ENCODE measurements around the gene TAF8.

The TAF8 gene

DNA sequence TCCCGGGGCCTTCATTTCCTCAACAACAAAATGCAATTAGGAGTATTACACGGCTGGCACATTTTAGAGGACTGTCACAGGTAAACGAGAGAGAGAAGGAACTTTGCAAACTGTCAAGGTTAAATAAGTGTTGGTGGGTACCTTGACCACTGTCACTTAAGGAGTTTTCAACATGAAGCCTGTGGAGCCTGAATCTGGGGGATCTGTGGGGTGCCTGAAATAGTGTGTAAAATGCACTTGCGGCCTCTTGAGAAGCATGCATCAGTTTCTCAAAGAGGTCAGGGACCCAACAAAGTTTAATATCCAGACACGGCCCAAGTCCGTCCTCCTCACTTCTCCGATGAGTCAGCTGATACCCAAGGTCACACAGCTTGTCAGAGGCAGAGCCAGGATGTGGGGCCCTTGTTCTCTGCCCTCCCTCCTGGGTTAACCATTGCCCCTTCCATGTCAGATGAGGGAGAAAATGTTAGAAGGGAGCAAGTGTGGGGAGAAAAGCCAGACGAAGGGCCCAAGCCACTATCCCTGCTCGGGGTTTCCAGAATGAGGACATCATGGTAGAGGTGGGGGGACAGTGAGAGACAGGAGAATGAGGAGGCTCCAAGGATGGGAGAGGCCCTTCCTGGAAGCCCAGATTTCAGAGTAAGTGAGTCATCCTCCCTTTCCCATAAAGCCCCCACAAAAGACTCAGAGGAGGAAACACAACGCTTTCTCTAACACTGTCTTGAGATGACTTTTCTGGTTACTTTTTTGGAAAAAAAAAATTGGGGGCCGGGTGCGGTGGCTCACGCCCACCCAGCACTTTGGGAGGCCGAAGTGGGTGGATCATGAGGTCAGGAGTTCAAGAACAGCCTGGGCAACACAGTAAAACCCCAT is 49.9 kb downstream of the TAF8 start:
- FAIRE-seq, result no peak

DNA sequence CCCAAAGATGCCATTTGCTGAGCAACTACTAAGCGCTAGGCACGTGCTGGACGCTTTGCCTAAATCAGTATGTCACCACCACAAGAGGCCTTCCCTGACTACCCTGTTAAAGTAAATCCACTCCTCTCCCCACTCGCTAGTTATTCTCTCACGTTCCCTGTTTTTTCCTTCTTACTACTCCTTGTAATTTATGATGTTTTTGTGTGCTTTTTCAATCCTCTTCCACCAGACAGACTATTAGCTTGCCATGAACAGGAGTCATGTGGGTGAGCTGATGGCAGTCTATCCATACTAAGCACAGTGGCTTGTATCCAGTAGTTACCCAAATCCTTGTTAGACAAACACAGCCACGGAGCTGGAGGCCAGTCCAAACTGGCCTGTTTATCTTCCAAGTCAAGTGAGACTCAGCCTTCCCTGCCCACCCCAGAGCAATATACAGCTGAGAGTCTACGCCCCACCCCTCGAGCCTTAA is 50.9 kb downstream of the TAF8 start:
- no peak for FAIRE-seq

DNA sequence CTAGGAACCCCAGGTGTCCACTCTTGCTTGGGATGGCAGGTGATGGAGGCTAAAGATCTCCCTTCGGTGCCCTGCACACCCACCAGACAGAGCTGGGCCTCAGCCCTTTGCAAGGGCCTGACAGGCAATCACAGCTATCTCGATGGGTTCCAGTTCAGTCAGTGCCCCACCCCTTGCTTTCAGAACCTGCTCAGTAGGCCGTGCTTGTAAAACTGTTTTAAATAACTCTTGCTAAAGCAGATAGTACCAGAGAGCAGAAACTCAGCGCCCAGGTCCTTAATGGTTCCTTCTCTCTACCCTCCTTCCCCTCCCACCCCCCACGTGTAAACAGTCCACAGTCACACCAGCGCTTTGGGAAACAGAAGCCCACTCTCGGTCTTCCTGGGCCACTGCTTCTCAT is 52.9 kb downstream of the TAF8 start:
- FAIRE-seq, result no peak

DNA sequence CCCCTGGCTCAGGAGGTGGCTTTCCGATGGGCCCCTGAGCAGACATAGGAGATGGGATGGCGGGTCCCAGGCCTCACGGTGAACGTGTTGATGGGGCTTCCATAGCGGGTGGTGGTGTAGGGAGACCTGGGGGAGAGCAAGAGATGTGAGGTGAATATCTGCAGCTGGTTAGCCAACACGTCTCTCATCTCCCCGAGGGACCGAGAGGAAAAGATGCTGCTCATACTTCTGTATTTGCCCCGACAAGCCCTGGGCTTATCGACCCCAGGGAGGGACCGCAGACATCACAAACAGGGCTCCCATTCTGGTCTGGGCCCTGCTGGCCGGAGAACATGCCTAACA is 53.4 kb downstream of the TAF8 start:
- no peak for FAIRE-seq

DNA sequence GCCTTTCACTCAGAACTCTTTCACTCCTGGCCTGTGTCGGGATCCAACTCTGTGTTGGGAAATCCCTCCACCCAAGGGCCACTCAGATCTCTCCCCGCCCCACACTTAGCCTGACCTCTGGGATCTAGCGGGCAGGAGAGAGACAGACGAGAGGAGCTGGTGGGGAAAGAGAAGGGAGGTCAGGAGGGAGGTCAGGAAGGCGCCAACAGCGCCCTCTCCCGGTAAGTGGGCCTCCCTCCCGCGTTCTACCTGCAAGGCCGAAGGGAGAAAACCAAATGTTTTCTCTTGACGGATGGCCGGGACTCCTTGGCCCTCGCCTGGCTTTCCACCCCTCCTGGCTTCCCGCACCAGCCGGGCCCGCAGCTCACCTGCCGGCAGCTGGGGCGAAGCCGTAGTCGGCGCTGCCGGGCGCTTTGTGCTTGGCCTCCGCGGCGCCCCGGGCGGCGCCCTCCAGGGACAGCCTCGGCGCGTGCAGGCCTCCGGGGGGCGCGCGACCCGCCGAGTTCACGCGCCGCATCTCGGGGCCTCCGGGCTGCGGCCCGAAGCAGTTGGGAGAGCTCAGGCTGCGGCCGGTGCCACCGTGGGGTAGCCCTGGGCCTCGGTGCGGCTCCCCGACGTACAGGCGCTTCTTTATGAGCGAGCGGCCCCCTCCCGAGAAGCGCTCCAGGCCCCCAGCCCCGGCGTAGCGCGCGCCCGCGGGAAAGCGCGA is 53.9 kb downstream of the TAF8 start:
- no peak for FAIRE-seq

DNA sequence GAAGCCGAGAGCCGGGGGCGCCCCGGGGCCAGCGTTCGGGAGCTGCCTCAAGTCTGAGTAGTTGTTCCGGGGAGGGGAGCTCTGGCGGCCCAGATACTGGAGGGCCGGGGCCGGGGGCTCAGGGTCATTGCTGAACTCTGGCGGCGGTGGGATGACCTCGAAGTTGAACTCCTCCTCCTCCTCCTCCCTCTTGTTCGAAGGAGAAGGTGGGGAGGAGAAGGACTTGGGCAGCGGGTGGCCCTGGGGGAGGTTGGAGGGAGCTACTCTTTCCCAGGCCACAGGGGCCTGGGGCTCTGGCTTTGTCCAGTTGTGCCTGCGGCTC is 54.4 kb downstream of the TAF8 start:
- FAIRE-seq, result no peak

DNA sequence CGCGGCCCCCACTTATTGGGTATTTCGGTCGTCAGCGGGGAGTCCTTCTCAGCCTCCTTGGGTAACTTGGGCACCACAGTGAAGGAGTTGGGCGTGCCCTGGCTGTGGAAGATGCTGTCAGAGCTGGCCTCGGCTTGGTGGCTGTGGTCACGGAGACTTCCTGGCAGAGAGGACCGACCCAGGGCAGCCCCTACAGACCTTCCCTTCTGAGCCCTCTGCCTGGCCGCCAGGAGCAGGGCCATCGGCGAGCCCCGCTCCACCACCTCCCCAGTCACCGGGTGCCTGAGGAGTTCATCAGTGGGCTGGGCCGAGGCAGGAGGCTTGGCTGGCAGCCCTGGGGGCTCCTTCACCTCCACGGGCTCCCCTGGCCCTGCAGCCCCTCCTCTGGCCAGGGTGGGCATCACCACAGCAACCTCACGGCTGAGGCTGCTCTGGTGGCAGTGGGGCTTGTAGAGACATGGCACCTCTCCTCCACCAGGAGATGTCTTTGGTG is 54.9 kb downstream of the TAF8 start:
- no peak for FAIRE-seq

DNA sequence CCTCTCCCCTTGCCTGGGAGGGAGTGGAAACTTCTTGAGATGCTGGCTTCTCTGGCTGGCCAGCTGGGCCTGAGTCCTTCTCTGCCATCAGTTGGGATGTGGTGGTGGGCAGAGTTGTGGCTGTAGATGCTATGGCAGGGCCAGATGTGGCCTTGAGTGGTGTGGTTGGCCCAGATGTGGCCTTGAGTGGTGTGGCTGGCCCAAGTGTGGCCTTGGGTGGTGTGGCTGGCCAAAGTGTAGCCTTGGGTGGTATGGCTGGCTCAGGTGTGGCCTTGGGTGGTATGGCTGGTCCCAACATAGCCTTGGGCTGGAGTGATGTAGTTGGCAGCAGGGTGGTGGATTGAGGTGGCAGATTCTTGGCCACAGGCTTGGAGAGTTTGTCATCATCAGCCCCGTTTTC is 55.4 kb downstream of the TAF8 start:
- no peak for FAIRE-seq

DNA sequence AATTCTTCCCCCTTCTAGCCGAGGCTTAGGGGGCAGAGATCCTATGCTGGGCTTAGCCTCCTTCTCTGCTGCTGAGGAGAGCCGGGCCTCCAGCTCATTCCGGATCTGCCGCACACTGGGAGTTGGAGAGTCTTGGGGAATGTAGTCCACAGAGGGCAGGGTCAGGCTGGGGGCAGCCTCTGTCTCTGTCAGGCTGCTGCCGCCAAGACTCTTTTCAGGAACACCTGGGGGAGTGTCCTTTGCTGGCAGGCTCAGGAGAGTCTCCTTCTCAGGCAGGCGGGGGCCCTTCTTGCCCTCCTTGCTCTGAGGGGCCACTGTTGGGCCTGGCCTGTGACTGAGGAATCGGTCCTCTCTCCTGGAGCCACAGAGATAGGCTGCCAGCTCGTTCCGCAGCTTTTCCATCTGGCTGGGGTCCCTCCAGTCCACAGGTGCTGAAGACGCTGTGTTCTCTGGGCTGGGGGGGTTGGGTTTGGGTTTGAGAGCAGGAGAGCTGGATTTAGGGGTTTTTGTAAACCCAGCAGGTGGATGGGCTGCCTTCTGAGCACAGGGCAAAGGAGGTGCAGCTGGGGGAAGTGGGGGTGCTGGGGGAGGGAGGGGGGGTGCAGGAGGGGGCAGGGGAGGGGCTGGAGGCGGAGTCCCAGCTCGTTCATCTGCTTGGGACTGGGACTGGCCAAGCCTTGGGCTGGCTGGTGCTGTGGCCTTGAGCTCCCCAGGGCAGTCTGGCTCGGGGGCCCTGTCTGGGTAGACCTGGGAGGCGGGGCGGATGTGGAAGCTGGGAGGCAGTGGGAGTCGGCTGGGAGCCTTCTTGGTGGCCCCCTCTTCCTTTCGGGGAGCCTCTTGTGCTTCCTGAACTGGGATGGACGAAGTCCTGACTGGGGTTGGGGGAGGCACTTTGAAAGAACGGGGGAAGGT is 56.0 kb downstream of the TAF8 start:
- FAIRE-seq, result no peak

DNA sequence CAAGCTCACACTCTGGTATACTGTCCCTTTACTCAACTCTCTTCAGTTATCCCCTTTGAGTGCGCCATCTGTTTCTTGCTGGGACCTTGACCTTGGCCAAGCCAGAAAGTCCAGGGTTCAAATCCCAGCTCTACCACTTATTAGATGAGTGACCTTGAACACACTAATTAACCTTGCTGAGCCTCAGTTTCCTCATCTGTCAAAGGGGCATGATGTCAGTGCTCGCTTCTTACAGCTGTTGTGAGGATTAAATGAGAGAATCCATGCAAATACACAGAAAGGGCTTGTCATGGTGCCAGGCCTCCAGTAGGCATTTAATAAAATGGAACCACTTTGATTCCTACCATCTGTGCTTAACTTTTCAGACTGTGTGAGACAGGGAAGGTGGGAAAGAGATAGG is 57.7 kb downstream of the TAF8 start:
- FAIRE-seq, result no peak

DNA sequence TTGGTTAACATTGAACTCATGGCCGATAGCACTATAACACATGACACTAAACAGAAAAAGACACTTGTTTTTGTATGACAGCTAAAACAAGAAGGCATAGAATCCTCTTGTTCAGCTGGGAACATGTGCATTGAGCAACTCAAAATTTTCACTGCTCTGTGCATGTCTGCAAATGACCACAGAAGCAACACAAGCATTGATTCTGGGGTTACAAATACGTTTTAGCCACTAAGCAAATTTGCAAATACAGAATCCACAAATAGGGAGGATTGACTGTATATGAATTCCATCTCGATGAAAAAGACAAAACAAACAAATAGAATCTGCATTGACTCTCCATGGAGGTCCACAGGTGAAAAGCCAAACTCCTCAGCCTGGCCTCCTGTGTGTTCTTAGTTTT is 60.4 kb downstream of the TAF8 start:
- FAIRE-seq, result no peak

DNA sequence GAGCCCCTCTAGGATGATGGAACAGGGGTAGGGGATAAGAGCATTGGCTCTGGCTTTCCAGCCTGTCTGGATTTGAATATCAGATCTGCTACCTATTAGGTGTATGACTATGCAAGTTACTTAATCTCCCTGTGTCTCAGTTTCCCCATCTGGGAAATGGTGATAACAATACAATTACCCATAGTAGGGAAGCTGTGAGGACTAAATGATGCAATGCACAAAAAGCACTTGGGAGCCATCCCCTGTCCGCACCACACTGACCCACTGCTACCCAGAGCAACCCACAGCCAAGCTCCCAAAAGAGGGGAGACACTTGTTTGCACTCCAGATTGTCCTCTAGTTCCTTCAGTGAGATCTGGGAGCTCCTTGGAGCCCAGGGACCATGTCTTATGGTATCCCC is 62.0 kb downstream of the TAF8 start:
- FAIRE-seq, result no peak

DNA sequence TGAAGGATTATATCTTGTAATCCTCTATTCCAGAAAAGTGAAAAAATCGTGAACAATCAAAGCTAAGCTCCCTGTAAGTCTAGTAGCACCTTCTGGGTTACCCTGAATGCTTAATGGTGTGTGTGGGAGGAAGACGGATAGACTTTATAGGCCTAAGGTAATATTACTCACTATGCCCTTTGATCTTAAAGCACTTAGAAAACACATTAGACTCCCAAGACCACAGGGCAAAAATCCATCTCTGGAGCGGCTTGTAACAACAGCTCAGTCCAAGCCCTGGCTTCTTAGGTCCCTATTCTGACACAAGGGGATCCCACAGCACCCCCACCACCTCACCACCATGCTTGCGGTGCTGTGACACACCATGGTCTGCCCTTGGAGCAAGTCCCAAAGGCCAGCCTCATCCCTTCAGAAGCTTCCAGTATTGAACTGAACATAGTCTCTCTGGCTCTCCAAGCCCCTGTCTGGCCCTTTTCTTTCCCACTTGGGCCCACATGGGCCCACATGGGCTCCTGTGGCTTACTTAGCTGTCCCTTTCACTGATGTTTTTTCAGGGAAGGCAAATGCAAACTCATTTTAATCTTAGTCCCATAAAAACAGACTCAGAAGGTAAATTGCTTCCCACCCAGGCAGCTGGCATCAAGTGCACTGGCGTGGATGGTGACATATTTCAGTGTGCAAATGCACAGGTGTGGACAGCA is 63.8 kb downstream of the TAF8 start:
- no peak for FAIRE-seq

DNA sequence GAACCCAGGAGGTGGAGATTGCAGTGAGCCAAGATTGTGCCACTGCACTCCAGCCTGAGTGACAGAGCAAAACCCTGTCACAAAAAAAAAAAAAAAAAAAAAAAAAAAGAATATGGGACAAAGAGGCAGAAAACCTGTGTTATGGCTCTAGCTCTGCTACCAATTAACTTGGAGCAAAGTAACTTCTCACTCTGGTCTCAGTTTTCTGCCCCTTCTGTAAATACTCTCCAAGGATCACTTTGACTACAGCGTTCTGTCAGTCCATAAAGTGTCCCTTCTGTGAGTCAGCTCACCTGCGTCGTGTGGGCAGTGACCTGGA is 67.5 kb downstream of the TAF8 start:
- no peak for FAIRE-seq

DNA sequence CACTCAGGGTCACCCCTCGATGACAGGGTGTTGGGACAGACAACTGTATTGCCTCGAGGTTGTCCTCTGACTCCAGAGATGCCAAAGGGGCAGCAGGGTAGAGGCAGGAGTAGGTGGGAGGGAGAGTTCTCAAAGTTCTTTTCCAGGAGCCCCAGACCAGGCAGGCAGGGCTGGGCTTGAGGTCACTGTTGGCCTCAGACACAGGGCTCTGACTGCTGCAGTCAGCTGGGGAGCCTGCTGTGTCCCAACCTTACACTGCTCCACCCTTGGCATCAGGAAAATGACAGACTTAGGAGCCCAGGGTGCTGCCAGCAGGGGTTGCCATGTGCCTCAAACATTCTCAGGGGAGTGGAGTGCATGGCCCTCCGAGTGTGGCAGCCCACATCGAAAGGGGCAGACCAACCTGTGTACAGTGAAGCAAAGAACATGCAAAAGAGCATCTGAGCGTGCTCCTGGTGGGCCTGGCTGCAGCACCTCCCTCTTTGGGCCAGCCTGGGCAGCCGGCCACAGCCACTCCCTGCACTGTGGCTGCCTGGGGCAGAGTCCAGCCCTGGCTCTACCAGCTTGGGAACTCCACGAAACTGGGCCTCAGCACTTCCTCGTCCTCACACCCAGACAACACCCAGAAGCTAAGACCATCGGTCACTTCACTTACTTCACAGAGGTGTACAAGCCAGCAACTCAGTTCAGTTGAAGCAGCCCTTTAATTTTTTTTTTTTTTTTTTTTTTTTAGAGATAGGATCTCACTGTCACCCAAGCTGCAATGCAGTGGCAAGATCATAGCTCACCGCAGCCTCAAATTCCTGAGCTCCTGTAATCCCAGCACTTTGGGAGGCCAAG is 68.1 kb downstream of the TAF8 start:
- FAIRE-seq, result no peak

DNA sequence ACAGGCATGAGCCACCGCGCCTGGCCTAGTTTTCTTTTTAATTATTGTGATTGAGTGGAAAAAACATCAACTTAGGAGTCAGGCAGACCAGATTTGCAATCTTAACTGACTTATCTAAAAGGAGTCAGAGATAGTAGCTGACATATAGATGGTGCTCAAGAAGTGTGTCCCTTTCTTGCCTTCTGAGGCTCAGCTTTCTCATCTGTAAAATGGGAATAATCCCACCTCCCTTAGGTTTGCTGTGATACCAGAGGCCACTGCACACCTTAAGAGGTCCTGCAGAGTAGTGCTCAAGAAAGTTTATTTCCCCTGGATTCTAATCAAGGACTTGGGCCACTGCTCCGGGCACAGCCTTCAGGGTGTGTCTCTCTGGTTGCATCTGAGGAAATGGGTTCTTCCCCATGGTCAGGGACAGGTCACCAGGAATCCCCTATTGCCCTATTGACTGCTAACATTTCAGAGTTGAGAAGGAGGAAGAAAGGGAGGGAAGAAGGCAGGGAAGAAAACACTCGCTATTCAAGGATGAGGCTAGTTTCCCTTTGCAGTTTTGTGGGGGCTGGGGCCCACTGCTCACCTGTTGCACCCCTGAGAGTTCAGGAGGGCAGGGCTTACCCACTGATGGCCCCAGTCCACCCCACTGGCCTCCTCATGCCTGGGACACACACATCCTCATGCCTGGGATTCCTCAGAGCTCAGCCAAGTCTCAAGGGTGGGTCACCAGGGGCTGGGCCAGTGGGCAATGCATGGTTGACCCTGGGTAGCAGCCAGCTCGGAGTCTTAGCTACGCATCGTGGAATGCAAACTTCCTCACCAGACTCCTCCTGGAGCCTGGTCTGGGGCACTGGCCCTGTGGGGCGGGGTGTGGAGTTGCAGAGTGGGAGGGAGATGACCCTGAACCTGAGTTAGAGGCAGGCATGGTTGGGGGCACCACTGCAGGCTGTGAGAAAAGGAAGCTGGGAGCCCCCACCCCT is 70.9 kb downstream of the TAF8 start:
- FAIRE-seq, result no peak

DNA sequence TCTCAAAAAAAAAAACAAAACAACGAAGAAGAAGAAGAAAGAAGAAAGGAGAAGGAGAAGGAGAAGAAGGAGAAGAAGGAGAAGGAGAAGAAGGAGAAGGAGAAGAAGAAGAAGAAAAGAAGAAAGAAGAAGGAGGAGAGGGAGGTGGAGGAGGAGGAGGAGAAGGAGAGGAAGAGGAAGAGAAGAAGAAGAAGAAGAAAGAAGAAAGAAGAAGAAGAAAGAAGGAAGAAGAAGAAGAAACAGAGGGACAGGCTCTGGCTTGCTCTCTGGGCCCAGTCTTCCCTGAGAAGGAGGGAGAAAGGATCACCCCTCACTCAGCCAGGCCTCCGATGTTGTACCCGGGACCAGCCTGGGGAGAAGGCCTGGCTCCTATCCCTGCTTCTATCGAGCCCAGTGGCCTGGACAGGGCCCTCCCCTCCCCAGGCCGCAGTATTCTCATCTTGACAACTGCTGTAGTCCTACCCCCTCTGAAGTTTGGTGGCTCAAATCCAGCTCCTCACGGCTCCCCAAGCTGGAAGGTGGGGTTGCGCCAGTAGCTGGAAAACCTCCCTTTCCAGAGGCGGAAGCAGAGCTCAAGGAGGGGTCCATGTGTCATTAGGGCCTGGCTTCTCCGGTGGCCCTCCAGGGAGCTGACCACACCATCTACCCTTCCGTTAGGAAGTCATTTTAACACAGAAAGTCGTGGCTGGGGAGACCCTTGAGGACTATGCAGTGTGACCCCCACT is 73.2 kb downstream of the TAF8 start:
- no peak for FAIRE-seq

DNA sequence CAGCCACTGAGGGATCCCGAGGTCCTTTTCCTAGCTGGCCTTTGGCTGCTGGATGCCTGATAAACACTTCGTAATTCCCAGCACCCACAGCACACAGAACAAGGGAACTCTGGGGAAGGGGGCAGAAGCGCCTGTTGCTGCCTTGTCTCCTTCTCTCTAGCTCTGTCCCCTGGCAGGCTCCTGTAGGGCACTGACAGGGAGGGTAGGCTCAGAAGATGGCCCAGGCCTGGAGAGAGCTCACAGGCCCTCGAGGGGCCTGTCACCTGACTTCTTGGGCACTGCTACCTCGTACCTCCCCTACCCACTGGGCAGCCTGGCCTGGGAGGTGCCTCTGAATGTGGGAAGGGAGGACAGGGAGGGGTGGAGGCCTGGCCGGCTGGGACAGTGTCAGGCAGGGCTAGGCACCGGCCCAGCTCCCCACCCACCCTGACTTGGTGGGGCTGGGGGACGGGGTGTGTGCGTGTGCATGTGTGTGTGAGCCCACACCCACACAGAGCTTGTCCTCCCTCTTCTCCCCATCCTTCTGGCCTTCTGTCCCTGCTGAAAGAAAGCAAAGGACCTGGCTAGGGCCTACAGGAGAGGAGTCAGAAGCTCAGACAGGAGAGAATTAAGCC is 74.0 kb downstream of the TAF8 start:
- FAIRE-seq, result no peak

DNA sequence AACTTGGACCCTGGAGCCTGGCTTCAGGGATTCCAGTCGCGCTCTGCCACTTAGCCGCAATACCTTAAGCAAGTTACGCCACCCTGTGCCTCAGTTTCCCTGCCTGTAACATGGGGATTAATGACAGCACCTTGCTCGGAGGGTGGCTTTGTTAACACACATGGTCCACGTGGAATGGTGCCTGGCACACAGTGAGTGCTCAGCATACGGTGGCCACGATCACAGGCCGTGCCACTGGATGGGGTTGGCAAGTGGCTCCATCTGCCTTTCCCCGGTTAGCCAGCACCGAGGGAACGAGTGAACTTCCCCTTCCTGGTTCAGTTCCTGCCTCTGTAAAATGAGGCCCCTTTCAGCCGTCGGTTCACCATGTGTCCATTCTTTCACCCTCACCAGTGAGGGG is 74.9 kb downstream of the TAF8 start:
- no peak for FAIRE-seq

DNA sequence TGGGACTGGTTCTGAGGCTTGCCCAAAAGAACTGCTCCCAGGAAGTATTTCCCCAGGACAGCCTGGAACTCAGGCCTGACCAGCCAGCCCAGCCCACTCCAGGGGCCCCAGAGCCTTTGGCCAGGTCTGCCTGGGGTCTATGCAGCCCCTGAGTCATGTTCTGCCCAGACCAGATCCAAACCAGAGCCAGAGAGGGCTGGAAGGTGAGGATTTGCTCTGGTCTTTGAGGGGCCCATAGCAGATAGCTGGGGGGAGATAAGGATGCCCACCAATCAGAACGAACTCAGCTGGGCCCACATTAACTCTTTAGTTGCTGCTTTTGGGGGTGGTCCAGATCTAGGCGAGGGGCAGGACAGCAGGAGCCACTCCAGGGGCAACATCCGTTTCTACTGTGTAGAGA is 75.3 kb downstream of the TAF8 start:
- no peak for FAIRE-seq
